A673 (cell line): ENCODE measurements around the gene CPA4.

Experiments
- CTCF ChIP-seq: fragments of 300-800, 200-600 bp; sonication (generic); conservative IDR thresholded peaks from 2 replicates; pipeline ENCODE4 v1.5.1; 2017; ENCODE audit warnings: low read depth, mild to moderate bottlenecking, antibody characterized with exemption, low read length, moderate library complexity, mixed read lengths
- EZH2 ChIP-seq: fragments of 200-600 bp; sonication (generic); IDR thresholded peaks from 2 replicates; pipeline ENCODE4 v1.6.1; 2017; ENCODE audit warnings: borderline replicate concordance, low read depth, mild to moderate bottlenecking, mixed read lengths, antibody characterized with exemption, low read length; ENCODE audit not compliant: poor library complexity, severe bottlenecking

GRCh38 chr7:130289478-130289877, 3.5 kb upstream of the CPA4 start:
- no peak for TF ChIP-seq CTCF
- no peak for TF ChIP-seq EZH2
